C4-2B (cell line): ENCODE results near the gene PLA2G2F.
A peak's percentile ranks its signal among the peaks of the same experiment; 100 is the strongest.

Source experiments
- H3K27ac ChIP-seq: fragments of 450-650 bp; 2 replicates; pipeline ENCODE4 v1.5.1; 2017
- CTCF ChIP-seq: fragments of 450-650 bp; conservative IDR thresholded peaks from 2 replicates; pipeline ENCODE4 v1.5.1; 2017; ENCODE audit warnings: mild to moderate bottlenecking
- ZFX ChIP-seq: fragments of 450-650 bp; IDR thresholded peaks from 2 replicates; pipeline ENCODE4 v1.6.1; 2017

The PLA2G2F gene

GRCh38 chr1:20165522-20165951, 26.4 kb downstream of the PLA2G2F start:
- H3K27ac ChIP-seq = no peak overlapping the region
- TF ChIP-seq CTCF (peak; percentile 41), ZFX (no peak)

- no peak overlapping the region for H3K27ac ChIP-seq
- TF ChIP-seq ZFX (no peak), CTCF (no peak)
Observed at GRCh38 chr1:20166051-20166450, 26.9 kb downstream of the PLA2G2F start.

GRCh38 chr1:20167126-20167525, 28.0 kb downstream of the PLA2G2F start:
- H3K27ac ChIP-seq = no peak overlapping the region
- TF ChIP-seq CTCF = no peak
- no peak for TF ChIP-seq ZFX

- no peak for TF ChIP-seq CTCF
- no peak for TF ChIP-seq ZFX
- H3K27ac ChIP-seq = no peak overlapping the region
Observed at GRCh38 chr1:20168564-20169491, 29.7 kb downstream of the PLA2G2F start.

- no peak for TF ChIP-seq CTCF
- TF ChIP-seq ZFX = no peak
- no peak overlapping the region for H3K27ac ChIP-seq
Observed at GRCh38 chr1:20169932-20170331, 30.8 kb downstream of the PLA2G2F start.

- H3K27ac ChIP-seq = no peak overlapping the region
- TF ChIP-seq CTCF (no peak), ZFX (no peak)
Observed at GRCh38 chr1:20172033-20172590, 33.0 kb downstream of the PLA2G2F start.

- no peak overlapping the region for H3K27ac ChIP-seq
- TF ChIP-seq ZFX = no peak
- no peak for TF ChIP-seq CTCF
Observed at GRCh38 chr1:20174937-20175666, 36.0 kb downstream of the PLA2G2F start.
